ENCODE measurements around the gene ASL. TPM values are rescaled to one million over a fixed set of nuclear protein-coding genes. Genes with fewer than 3 reads are reported as not detected.

Gene ASL
- total and polyA plus RNA-seq, 2 donors (not counting 1 experiment from before 2014, with no cell fraction given), result 38.0 to 48.7 TPM

GRCh38 chr7:66076462-66077329 is 1.1 kb downstream of the ASL start:
- Histone ChIP-seq H2AFZ (ENCODE audit: insufficient read depth, low read depth, low read length, poor library complexity, severe bottlenecking) (peak overlapping the region; percentile 94), H3K27ac (ENCODE audit: low read length in 2 of 2) (peak overlapping the region in 1 of 2 donors; percentile 82)

More at GRCh38 chr7:66076462-66077329, 1.1 kb downstream of the ASL start:
- Mint-ChIP-seq H3K4me1 (peaks cover 17% of the 10 kb centered on the region), H3K9me3 (ENCODE audit: insufficient read depth) (no peaks in the 10 kb centered on the region), H3K27ac (peak overlapping the region; percentile 72), H3K27me3 (no peaks in the 10 kb centered on the region), H3K4me3 (peak overlapping the region; percentile 90)
- no peaks in the 10 kb centered on the region for H4K20me1 ChIP-seq (ENCODE audit: control insufficient read depth, insufficient read depth, low read length, poor library complexity, severe bottlenecking)
- TF ChIP-seq CTCF (IDR thresholded peaks at IDR 0.05) (no peak), EZH2 (IDR thresholded peaks at IDR 0.05; ENCODE audit: borderline replicate concordance, insufficient read depth, low read depth, low read length, poor library complexity, severe bottlenecking) (no peak)
- intact Hi-C loops (cut with micrococcal nuclease), result loop anchor here (2.0 to 10.0 kb wide), 2 partner anchors 94 to 338 kb away; partner anchors contain the start of gene GUSB
- ATAC-seq (ENCODE audit: low read depth) (no peak), DNase-seq (peak; percentile 27)
- H3K4me2 ChIP-seq (replicated peaks; ENCODE audit: low read depth, low read length, poor library complexity, severe bottlenecking), result peak overlapping the region; percentile 97
- no peaks in the 10 kb centered on the region for H3K36me3 ChIP-seq (replicated peaks in 1 of 2; ENCODE audit: control extremely low read depth in 1 of 2, control insufficient read depth in 1 of 2, extremely low read depth in 1 of 2, insufficient read depth in 2 of 2, low read length in 1 of 2)
- H3K9me3 ChIP-seq (ENCODE audit: control extremely low read depth in 1 of 3, control insufficient read depth in 2 of 3, insufficient read depth in 1 of 3, low read length in 2 of 3), result no peaks in the 10 kb centered on the region
- 72% methylated on average over 10 of the region's 11 CpGs for WGBS (ENCODE audit: insufficient coverage)
- H3K4me1 ChIP-seq (ENCODE audit: control insufficient read depth in 2 of 2, insufficient read depth in 2 of 2, low read length in 2 of 2), result peaks cover 6 to 18% of the 10 kb centered on the region in 2 donors
- ChIA-PET POLR2A (interaction anchor here (0.5 to 1.2 kb wide), 2 partner anchors 46 to 128 kb away, joined by 3 to 4 read pairs; partner anchors contain the start of gene TPST1), CTCF (interaction anchor here (0.6 to 1.4 kb wide), 2 partner anchors 31 to 38 kb away, joined by 3 to 4 read pairs; partner anchors contain the start of gene CRCP)
- no peaks in the 10 kb centered on the region for H3K27me3 ChIP-seq (replicated peaks in 1 of 4; ENCODE audit: control extremely low read depth in 1 of 4, control insufficient read depth in 3 of 4, insufficient read depth in 4 of 4, low read length in 3 of 4)
- H3K9ac ChIP-seq (ENCODE audit: low read length), result peak overlapping the region; percentile 92
- peak overlapping the region; percentile 54 to 93 (median 77) for H3K4me3 ChIP-seq (ENCODE audit: control extremely low read depth in 1 of 5, extremely low read depth in 1 of 5, insufficient read depth in 1 of 5, low read depth in 2 of 5, low read length in 4 of 5)
- peaks cover 11% of the 10 kb centered on the region for H3K79me2 ChIP-seq (ENCODE audit: control insufficient read depth, insufficient read depth, low read length)

All from B cell (primary cell).